ENCODE results near the gene OPN1SW.

OPN1SW gene

DNA sequence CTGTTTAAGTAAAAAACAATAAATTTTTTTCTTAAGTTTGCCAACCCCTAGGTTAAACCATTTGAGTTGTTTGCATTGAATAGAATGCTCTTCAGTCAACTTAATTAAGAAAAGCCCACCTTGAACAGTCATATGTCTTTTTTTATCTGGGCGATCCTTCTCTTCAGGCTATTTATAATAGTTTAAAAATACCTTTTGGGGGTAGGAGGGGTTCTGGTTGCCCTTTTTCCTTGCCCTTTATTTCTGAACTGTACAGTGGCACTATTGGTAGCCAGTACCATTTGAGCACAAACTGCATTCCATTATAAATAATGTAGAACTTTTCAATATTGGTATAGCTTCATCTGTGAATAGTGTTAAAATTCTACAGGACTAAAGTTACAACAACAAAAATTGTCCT, 23.3 kb downstream of the OPN1SW start:
- DNase-seq (ENCODE audit: low read depth) = no peak
- TF ChIP-seq, protein P1, sequence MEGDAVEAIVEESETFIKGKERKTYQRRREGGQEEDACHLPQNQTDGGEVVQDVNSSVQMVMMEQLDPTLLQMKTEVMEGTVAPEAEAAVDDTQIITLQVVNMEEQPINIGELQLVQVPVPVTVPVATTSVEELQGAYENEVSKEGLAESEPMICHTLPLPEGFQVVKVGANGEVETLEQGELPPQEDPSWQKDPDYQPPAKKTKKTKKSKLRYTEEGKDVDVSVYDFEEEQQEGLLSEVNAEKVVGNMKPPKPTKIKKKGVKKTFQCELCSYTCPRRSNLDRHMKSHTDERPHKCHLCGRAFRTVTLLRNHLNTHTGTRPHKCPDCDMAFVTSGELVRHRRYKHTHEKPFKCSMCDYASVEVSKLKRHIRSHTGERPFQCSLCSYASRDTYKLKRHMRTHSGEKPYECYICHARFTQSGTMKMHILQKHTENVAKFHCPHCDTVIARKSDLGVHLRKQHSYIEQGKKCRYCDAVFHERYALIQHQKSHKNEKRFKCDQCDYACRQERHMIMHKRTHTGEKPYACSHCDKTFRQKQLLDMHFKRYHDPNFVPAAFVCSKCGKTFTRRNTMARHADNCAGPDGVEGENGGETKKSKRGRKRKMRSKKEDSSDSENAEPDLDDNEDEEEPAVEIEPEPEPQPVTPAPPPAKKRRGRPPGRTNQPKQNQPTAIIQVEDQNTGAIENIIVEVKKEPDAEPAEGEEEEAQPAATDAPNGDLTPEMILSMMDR (IDR thresholded peaks at IDR 0.05; ENCODE audit: control insufficient read depth, extremely low read depth, insufficient read depth) = no peak
- no peak overlapping the region for H3K4me3 ChIP-seq (ENCODE audit: low read depth, low read length)

DNA sequence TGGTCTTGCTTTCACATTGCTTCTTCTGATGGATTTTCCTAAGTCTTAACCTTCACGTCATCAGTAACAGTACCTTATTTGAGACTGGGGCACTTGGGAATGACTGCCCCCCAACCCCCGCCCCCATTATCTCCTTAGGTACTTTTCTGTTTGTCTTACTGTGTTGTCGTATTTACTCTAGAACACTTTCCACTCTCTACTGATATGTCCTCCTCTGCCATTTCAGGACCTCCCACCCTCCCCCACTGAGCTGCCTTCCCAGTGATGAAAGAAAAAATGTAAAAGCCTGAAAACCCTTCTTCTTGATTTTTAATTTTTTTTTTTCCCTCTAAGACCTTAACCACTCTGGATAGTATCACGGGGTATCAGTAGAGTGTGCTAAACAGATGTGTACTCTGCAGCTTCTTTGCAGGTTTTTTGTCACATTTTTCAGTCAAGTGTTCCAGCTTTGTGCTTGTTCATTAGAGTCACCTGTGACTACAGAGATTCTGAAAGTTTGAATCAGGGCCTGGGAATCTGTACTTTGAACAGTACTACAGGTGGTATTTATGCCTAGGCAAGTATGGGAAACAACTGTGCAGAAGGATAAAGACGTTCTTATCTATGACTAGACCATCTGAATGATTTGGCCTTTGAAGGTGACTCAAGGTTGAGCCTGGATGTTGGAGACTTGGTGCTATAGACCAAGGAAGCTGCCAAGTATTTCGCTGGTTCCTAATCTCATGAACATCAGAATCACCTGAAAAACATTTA, 28.1 kb downstream of the OPN1SW start:
- H3K4me3 ChIP-seq (ENCODE audit: low read depth, low read length) = no peak overlapping the region
- DNase-seq (ENCODE audit: low read depth) = no peak
- TF ChIP-seq, protein P1 (IDR thresholded peaks at IDR 0.05; ENCODE audit: control insufficient read depth, extremely low read depth, insufficient read depth) = no peak

DNA sequence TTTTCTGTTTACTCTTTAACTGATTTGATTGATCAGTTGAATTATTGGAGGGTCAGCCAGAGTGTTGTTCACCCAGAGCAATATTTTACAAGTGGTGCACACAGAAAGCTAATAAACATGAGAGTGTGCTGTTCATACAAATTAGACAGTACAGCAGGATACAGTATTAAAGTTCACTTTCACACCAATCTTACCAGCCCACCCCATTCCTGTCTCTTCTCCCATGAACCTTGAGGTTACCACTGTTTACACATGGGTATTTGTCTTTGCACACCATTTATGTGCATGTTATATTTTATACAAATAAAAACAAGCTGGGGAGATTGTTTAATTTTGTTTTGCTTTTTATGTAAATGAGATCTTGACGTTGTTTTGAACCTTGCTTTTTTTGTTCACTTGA, 29.9 kb downstream of the OPN1SW start:
- no peak overlapping the region for H3K4me3 ChIP-seq (ENCODE audit: low read depth, low read length)
- TF ChIP-seq, protein P1 (IDR thresholded peaks at IDR 0.05; ENCODE audit: control insufficient read depth, extremely low read depth, insufficient read depth) = no peak
- DNase-seq (ENCODE audit: low read depth) = no peak

DNA sequence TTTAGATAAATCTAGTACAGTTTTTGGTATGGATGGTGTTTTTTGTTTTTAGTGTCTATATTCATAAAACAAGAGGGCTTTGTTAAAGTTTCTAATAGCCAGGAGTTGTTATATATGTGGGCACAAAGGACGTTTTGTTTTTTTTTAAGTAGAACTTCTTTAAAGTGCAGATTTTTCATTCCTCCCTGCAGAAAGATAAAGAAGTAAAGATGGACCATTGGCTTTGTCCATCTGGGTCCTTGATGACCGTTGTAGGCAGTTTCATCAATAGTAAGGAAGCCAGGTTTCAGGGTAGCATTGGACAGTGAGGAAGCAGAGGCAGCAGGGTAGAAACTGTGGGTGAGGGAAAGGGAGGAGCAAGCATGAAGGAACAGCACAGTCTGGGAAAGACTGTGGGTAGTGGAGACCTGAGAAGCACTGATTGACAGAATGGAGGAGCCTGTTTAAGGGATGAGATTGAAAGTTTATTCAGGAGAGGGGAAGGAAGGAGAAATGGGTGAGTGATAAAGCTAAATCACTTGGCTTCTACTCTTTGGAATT, 31.2 kb downstream of the OPN1SW start:
- DNase-seq (ENCODE audit: low read depth) = no peak
- TF ChIP-seq, protein P1 (IDR thresholded peaks at IDR 0.05; ENCODE audit: control insufficient read depth, extremely low read depth, insufficient read depth) = no peak
- H3K4me3 ChIP-seq (ENCODE audit: low read depth, low read length) = no peak overlapping the region

DNA sequence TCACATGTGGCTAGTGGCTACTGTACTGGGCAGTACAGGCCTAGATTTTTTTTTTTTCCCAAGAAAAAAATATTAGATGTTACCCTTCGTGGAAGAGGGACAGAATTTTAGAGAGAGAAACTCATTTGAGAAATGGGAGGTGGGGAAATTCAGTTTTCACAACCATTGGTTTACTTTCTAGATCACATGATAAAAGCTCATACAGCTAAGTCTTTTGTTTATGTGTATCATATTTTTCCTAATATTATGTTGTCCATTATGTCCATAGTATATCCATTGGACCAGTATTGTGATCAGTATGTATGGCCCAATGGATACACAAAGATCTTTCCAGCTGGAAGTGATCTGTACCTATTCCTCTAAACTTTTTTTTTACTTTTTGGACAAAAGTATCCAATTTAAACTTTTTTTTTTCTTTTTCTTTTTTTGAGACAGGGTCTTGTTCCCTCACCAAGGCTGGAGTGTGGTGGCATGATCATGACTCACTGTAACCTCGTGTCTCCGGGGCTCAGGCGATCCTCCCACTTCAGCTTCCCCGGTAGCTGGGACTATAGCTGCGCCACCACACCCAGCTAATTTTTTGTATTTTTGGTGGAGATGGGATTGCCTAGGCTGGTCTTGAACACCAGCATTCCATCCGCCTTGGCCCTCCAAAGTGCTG, 32.4 kb downstream of the OPN1SW start:
- TF ChIP-seq, protein P1 (IDR thresholded peaks at IDR 0.05; ENCODE audit: control insufficient read depth, extremely low read depth, insufficient read depth) = no peak
- no peak for DNase-seq (ENCODE audit: low read depth)
- no peak overlapping the region for H3K4me3 ChIP-seq (ENCODE audit: low read depth, low read length)

DNA sequence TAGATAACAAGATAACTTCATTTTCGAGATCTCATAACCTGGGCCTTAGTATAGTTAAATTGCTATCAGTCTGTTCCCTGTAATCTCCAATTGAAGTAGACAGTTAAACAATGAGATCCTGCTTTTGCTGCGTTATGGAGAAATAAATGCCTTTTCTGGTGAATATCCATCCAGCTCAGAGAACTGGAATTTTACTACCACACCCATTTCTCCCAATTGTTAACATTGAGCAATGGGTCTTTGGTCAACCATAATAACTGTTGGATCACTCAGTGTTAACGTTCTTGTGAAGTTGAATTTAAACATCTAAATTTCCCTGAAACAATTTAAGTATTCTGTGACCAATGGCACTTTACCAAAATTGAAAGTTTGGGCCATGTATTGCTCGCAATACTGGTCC, 33.4 kb downstream of the OPN1SW start:
- TF ChIP-seq, protein P1 (IDR thresholded peaks at IDR 0.05; ENCODE audit: control insufficient read depth, extremely low read depth, insufficient read depth) = no peak
- DNase-seq (ENCODE audit: low read depth) = no peak
- H3K4me3 ChIP-seq (ENCODE audit: low read depth, low read length) = no peak overlapping the region
